ENCODE data around the gene ALKBH6.

Gene ALKBH6

DNA sequence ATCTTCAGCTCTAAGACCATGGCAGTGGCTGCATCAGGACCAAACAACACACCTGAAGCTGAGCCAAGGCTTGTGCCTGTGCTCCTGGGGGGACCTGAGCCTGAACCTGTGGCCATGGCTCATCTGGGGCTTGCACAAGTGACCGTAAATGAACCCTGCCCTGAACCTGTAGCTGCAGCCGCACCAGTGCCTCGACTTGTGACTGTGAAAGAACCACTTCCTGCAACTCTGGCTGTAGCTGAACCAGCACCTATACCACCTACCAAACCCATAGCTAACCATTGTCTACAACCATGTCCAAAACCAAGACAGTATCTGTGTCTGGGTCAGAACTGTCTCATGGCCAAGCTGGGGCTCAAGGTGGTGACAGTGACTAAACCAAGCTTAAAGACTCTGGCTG, 47.2 kb downstream of the ALKBH6 start:
- no peaks in the 10 kb centered on the region for H3K4me1 ChIP-seq (ENCODE audit: control insufficient read depth, insufficient read depth, low read length)
- no peak overlapping the region for H3K4me3 ChIP-seq (ENCODE audit: low read depth, low read length)
- ChIA-PET POLR2A (interaction anchor here (1.1 to 1.4 kb wide), 2 partner anchors 9 to 21 kb away, joined by 3 read pairs; no protein-coding TSS in a partner anchor), CTCF (interaction anchor here (0.5 to 1.7 kb wide), 3 partner anchors 9 to 15 kb away, joined by 4 to 9 read pairs (median 4); no protein-coding TSS in a partner anchor)
- H3K36me3 ChIP-seq (ENCODE audit: control insufficient read depth in 2 of 2, insufficient read depth in 1 of 2, low read length in 2 of 2), result no peaks in the 10 kb centered on the region; a peak in 1 of 3 replicates
- no peak for TF ChIP-seq KLF8 (tag by site-specific recombination; IDR thresholded peaks at IDR 0.05)
- TF ChIP-seq ZNF660 (tag by site-specific recombination; IDR thresholded peaks at IDR 0.05), result no peak
- TF ChIP-seq ZBTB20 (tag by site-specific recombination; IDR thresholded peaks at IDR 0.05), result no peak
- no peak for TF ChIP-seq ZNF501 (tag by site-specific recombination; IDR thresholded peaks at IDR 0.05)
- TF ChIP-seq ZNF184 (tag by site-specific recombination; IDR thresholded peaks at IDR 0.05), result no peak
- no peak for TF ChIP-seq ZNF549 (tag by site-specific recombination; IDR thresholded peaks at IDR 0.05)
- TF ChIP-seq ZBTB1 (tag by site-specific recombination; IDR thresholded peaks at IDR 0.05), result no peak
- TF ChIP-seq, protein P1, sequence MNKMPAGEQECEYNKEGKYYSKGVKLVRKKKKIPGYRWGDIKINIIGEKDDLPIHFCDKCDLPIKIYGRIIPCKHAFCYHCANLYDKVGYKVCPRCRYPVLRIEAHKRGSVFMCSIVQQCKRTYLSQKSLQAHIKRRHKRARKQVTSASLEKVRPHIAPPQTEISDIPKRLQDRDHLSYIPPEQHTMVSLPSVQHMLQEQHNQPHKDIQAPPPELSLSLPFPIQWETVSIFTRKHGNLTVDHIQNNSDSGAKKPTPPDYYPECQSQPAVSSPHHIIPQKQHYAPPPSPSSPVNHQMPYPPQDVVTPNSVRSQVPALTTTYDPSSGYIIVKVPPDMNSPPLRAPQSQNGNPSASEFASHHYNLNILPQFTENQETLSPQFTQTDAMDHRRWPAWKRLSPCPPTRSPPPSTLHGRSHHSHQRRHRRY (tag by site-specific recombination; IDR thresholded peaks at IDR 0.05), result no peak
- TF ChIP-seq ZNF561 (tag by site-specific recombination; IDR thresholded peaks at IDR 0.05; ENCODE audit: borderline replicate concordance), result no peak
- TF ChIP-seq SETDB1 (IDR thresholded peaks at IDR 0.05; ENCODE audit: insufficient read length, low read length), result no peak
- H3K27ac ChIP-seq (ENCODE audit: extremely low read depth, low read depth, low read length), result no peak overlapping the region
- no peaks in the 10 kb centered on the region for H3K9me3 ChIP-seq (ENCODE audit: control insufficient read depth, insufficient read depth, low read depth, low read length)

DNA sequence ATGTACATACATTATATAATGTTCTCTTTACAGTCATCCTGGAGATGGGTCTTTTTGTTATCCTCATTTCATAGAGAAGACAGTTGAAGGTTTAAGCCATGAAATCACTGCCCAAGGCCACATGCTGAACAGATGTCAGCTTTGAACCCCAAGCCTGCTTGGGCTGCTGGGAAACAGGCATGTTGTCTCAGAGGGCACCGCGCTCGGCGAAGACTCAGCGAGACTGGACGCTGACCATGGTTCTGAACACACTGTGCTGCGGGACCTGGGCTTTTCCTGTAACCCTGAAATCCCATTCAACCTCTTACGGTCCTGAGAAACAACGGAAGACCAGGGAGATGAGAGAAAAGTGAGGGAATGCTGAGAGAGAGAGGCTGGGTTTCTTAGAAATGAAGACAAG, 50.5 kb downstream of the ALKBH6 start:
- no peak overlapping the region for H3K4me3 ChIP-seq (ENCODE audit: low read depth, low read length)
- no peaks in the 10 kb centered on the region; a peak in 1 of 3 replicates for H3K36me3 ChIP-seq (ENCODE audit: control insufficient read depth in 2 of 2, insufficient read depth in 1 of 2, low read length in 2 of 2)
- H3K9me3 ChIP-seq (ENCODE audit: control insufficient read depth, insufficient read depth, low read depth, low read length), result no peaks in the 10 kb centered on the region
- POLR2A ChIA-PET, result no interaction called here
- H3K4me1 ChIP-seq (ENCODE audit: control insufficient read depth, insufficient read depth, low read length), result peaks cover 8% of the 10 kb centered on the region
- TF ChIP-seq ZNF174 (tag by site-specific recombination; IDR thresholded peaks at IDR 0.05), result no peak
- no peak for TF ChIP-seq ZSCAN30 (tag by site-specific recombination; IDR thresholded peaks at IDR 0.05)
- TF ChIP-seq, protein P2, sequence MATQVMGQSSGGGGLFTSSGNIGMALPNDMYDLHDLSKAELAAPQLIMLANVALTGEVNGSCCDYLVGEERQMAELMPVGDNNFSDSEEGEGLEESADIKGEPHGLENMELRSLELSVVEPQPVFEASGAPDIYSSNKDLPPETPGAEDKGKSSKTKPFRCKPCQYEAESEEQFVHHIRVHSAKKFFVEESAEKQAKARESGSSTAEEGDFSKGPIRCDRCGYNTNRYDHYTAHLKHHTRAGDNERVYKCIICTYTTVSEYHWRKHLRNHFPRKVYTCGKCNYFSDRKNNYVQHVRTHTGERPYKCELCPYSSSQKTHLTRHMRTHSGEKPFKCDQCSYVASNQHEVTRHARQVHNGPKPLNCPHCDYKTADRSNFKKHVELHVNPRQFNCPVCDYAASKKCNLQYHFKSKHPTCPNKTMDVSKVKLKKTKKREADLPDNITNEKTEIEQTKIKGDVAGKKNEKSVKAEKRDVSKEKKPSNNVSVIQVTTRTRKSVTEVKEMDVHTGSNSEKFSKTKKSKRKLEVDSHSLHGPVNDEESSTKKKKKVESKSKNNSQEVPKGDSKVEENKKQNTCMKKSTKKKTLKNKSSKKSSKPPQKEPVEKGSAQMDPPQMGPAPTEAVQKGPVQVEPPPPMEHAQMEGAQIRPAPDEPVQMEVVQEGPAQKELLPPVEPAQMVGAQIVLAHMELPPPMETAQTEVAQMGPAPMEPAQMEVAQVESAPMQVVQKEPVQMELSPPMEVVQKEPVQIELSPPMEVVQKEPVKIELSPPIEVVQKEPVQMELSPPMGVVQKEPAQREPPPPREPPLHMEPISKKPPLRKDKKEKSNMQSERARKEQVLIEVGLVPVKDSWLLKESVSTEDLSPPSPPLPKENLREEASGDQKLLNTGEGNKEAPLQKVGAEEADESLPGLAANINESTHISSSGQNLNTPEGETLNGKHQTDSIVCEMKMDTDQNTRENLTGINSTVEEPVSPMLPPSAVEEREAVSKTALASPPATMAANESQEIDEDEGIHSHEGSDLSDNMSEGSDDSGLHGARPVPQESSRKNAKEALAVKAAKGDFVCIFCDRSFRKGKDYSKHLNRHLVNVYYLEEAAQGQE (tag by site-specific recombination; IDR thresholded peaks at IDR 0.05), result peak; percentile 100
- no peak overlapping the region for H3K27ac ChIP-seq (ENCODE audit: extremely low read depth, low read depth, low read length)
- CTCF ChIA-PET, result interaction anchor here (0.6 to 2.2 kb wide), 4 partner anchors 9 to 143 kb away, joined by 3 to 6 read pairs (median 4); no protein-coding TSS in a partner anchor

DNA sequence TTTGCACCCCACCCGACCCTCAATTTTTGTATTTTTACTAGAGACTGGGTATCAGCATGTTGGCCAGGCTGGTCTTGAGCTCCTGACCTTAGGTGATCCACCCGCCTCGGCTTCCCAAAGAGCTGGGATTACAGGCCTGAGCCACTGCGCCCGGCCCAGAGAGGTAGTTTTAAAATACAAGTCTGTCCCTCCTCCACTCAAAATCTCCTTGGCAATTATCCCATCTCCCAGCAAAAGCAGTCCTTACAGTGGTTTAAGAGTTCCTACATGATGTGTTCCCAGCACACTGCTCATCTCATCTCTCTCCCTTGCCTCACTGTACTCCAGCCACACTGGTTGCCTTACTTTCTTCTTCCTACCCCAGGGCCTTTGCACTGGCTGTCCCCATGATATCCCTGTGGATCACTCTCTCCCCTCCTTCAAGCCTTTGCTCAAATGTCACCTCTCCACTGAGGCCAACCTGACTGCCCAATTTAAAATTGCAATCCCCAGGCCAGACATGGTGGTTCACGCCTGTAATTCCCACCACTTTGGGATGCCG, 53.5 kb downstream of the ALKBH6 start:
- no peak overlapping the region for H3K27ac ChIP-seq (ENCODE audit: extremely low read depth, low read depth, low read length)
- TF ChIP-seq ZNF184 (tag by site-specific recombination; IDR thresholded peaks at IDR 0.05) (no peak), SP3 (tag by site-specific recombination; IDR thresholded peaks at IDR 0.05) (no peak), MYNN (tag by site-specific recombination; IDR thresholded peaks at IDR 0.05; ENCODE audit: borderline replicate concordance) (peak; percentile 79), ZNF394 (tag by site-specific recombination; IDR thresholded peaks at IDR 0.05; ENCODE audit: borderline replicate concordance) (no peak), ZNF202 (tag by site-specific recombination; IDR thresholded peaks at IDR 0.05; ENCODE audit: borderline replicate concordance) (no peak), ZNF623 (tag by site-specific recombination; IDR thresholded peaks at IDR 0.05) (peak; percentile 100), ZNF580 (tag by site-specific recombination; IDR thresholded peaks at IDR 0.05) (0 out of 2 replicates have a peak, but pooled peaks have one; percentile 40), ZNF169 (tag by site-specific recombination; IDR thresholded peaks at IDR 0.05) (no peak), KLF17 (tag by site-specific recombination; IDR thresholded peaks at IDR 0.05) (0 out of 2 replicates have a peak, but pooled peaks have one; percentile 10)
- TF ChIP-seq, protein P3, sequence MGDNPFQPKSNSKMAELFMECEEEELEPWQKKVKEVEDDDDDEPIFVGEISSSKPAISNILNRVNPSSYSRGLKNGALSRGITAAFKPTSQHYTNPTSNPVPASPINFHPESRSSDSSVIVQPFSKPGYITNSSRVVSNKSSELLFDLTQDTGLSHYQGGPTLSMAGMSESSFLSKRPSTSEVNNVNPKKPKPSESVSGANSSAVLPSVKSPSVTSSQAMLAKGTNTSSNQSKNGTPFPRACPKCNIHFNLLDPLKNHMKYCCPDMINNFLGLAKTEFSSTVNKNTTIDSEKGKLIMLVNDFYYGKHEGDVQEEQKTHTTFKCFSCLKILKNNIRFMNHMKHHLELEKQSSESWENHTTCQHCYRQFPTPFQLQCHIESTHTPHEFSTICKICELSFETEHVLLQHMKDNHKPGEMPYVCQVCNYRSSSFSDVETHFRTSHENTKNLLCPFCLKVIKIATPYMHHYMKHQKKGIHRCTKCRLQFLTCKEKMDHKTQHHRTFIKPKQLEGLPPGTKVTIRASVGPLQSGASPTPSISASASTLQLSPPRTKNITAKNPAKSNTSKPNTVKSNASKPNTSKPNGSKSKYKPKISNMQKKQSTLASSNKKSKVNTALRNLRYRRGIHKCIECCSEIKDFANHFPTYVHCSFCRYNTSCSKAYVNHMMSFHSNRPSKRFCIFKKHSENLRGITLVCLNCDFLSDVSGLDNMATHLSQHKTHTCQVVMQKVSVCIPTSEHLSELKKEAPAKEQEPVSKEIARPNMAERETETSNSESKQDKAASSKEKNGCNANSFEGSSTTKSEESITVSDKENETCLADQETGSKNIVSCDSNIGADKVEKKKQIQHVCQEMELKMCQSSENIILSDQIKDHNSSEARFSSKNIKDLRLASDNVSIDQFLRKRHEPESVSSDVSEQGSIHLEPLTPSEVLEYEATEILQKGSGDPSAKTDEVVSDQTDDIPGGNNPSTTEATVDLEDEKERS (tag by site-specific recombination; IDR thresholded peaks at IDR 0.05), result peak; percentile 80; the same call in 1 of the 2 replicates
- peaks cover 8% of the 10 kb centered on the region for H3K4me1 ChIP-seq (ENCODE audit: control insufficient read depth, insufficient read depth, low read length)
- H3K4me3 ChIP-seq (ENCODE audit: low read depth, low read length), result no peak overlapping the region
- H3K36me3 ChIP-seq (ENCODE audit: control insufficient read depth in 2 of 2, insufficient read depth in 1 of 2, low read length in 2 of 2), result no peaks in the 10 kb centered on the region; a peak in 1 of 3 replicates
- ChIA-PET POLR2A (no interaction called here), CTCF (interaction anchor here (0.6 to 1.8 kb wide), 2 partner anchors 10 to 11 kb away, joined by 4 to 7 read pairs; no protein-coding TSS in a partner anchor)
- H3K9me3 ChIP-seq (ENCODE audit: control insufficient read depth, insufficient read depth, low read depth, low read length), result no peaks in the 10 kb centered on the region

Data from HEK293 (cell line).